Right hindlimb (tissue), 1 donor: ENCODE measurements around the gene GPR21.

Source experiments
- DNase-seq: peaks from one replicate; pipeline ENCODE4 v3.0.0-alpha.2; 2018

The GPR21 gene

GRCh38 chr9:123034881-123035510 lies 1.5 kb downstream of the GPR21 start:
- DNase-seq, result no peak

- no peak for DNase-seq
These were observed 2.3 kb downstream of the GPR21 start for GRCh38 chr9:123035791-123036190.

- DNase-seq, result no peak
These were observed 3.6 kb downstream of the GPR21 start for GRCh38 chr9:123036893-123037545.

GRCh38 chr9:123039617-123040219 lies 6.3 kb downstream of the GPR21 start:
- no peak for DNase-seq

GRCh38 chr9:123040801-123041200 lies 7.3 kb downstream of the GPR21 start:
- no peak for DNase-seq

GRCh38 chr9:123041489-123041888 lies 8.0 kb downstream of the GPR21 start:
- DNase-seq, result no peak

- DNase-seq, result no peak
These were observed 9.8 kb downstream of the GPR21 start for GRCh38 chr9:123043081-123043939.

GRCh38 chr9:123044586-123044985 lies 11.1 kb downstream of the GPR21 start:
- DNase-seq, result no peak

GRCh38 chr9:123046406-123047195 lies 13.1 kb downstream of the GPR21 start:
- DNase-seq, result no peak

- DNase-seq, result no peak
These were observed 15.3 kb downstream of the GPR21 start for GRCh38 chr9:123048748-123049147.

GRCh38 chr9:123049589-123050222 lies 16.2 kb downstream of the GPR21 start:
- no peak for DNase-seq

- no peak for DNase-seq
These were observed 19.6 kb downstream of the GPR21 start for GRCh38 chr9:123053046-123053445.

GRCh38 chr9:123053711-123054110 lies 20.2 kb downstream of the GPR21 start:
- DNase-seq, result no peak

GRCh38 chr9:123058834-123059233 lies 25.4 kb downstream of the GPR21 start:
- no peak for DNase-seq

GRCh38 chr9:123059472-123060220 lies 26.2 kb downstream of the GPR21 start:
- no peak for DNase-seq

- no peak for DNase-seq
These were observed 27.7 kb downstream of the GPR21 start for GRCh38 chr9:123061216-123061615.

- DNase-seq, result no peak
These were observed 29.1 kb downstream of the GPR21 start for GRCh38 chr9:123062351-123063176.

GRCh38 chr9:123063177-123063598 lies 29.7 kb downstream of the GPR21 start:
- DNase-seq, result no peak

GRCh38 chr9:123063896-123064295 lies 30.4 kb downstream of the GPR21 start:
- DNase-seq, result no peak

- DNase-seq, result no peak
These were observed 31.2 kb downstream of the GPR21 start for GRCh38 chr9:123064716-123065115.
